Measurements from ENCODE around the gene FOXD1.

DNA sequence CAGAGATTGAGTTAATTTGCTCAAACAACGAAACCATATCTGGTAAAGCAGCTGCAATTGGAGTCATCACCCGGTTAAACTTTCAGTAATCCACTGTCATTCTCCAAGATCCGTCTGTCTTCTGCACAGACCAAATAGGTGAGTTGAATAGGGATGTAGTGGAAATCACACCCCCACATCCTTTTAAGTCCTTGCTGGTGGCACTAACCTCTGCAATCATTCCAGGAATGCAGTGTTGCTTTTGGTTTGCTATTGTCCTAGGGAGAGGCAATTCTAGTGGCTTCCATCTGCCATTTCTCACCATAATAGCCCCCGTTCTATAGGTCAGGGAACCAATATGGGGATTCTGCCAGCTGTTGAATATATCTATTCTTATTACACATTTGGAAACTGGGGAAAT is 35.1 kb upstream of the FOXD1 start:
- TF ChIP-seq, protein P1, sequence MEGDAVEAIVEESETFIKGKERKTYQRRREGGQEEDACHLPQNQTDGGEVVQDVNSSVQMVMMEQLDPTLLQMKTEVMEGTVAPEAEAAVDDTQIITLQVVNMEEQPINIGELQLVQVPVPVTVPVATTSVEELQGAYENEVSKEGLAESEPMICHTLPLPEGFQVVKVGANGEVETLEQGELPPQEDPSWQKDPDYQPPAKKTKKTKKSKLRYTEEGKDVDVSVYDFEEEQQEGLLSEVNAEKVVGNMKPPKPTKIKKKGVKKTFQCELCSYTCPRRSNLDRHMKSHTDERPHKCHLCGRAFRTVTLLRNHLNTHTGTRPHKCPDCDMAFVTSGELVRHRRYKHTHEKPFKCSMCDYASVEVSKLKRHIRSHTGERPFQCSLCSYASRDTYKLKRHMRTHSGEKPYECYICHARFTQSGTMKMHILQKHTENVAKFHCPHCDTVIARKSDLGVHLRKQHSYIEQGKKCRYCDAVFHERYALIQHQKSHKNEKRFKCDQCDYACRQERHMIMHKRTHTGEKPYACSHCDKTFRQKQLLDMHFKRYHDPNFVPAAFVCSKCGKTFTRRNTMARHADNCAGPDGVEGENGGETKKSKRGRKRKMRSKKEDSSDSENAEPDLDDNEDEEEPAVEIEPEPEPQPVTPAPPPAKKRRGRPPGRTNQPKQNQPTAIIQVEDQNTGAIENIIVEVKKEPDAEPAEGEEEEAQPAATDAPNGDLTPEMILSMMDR (optimal IDR thresholded peaks at IDR 0.05 in 1 of 3, IDR thresholded peaks at IDR 0.05 in 1 of 3, conservative IDR thresholded peaks at IDR 0.05 in 1 of 3; ENCODE audit: extremely low read depth in 1 of 3, insufficient read depth in 2 of 3, low read length in 3 of 3) = no peak
- no peak for TF ChIP-seq EZH2 (IDR thresholded peaks at IDR 0.05; ENCODE audit: low read length)

Measured in keratinocyte (primary cell).